ENCODE measurements around the gene FAM83D. TPM values are rescaled to one million over a fixed set of nuclear protein-coding genes. Genes with fewer than 3 reads are reported as not detected.
"Not testable (repeated sequence)": the region's sequence is repeated elsewhere in the genome, so short reads cannot be mapped to it uniquely, and the experiment has no call there.

The FAM83D gene
- total RNA-seq, 4 donors from 2014 or later, result 0.67 to 3.4 (median 0.86) TPM

- no peak for TF ChIP-seq CTCF (IDR thresholded peaks at IDR 0.05)
- no peaks in the 10 kb centered on the region for H3K4me1 ChIP-seq
- WGBS, 2 donors, result 81 to 93% methylated on average over 2 of the region's 2 CpGs
- no peaks in the 10 kb centered on the region for H3K9me3 ChIP-seq
- H3K4me3 ChIP-seq (replicated peaks in 1 of 3), result no peak overlapping the region
- no peak for DNase-seq
- peaks cover 4 to 10% of the 10 kb centered on the region in 2 donors for H3K36me3 ChIP-seq
- no peak overlapping the region for H3K27ac ChIP-seq
- no peaks in the 10 kb centered on the region for H3K27me3 ChIP-seq
- intact Hi-C loops (cut with DNase I), result no loop called here
These were observed 60.4 kb downstream of the FAM83D start for GRCh38 chr20:38986663-38987062.

GRCh38 chr20:38987777-38988176 lies 61.6 kb downstream of the FAM83D start:
- no peak overlapping the region for H3K27ac ChIP-seq
- TF ChIP-seq CTCF (IDR thresholded peaks at IDR 0.05), result no peak
- no peak for TF ChIP-seq POLR2A (IDR thresholded peaks at IDR 0.05)
- no peak overlapping the region for H3K4me3 ChIP-seq (replicated peaks in 1 of 3)
- 75 to 80% methylated on average over 4 of the region's 4 CpGs for WGBS, 2 donors
- no peak for DNase-seq
- intact Hi-C loops (cut with DNase I), result no loop called here
- no peaks in the 10 kb centered on the region for H3K4me1 ChIP-seq
- H3K36me3 ChIP-seq, result peaks cover 4 to 10% of the 10 kb centered on the region in 2 donors
- H3K27me3 ChIP-seq, result no peaks in the 10 kb centered on the region
- H3K9me3 ChIP-seq, result no peaks in the 10 kb centered on the region

- intact Hi-C loops (cut with DNase I), result no loop called here
- H3K36me3 ChIP-seq, result peaks cover 7 to 10% of the 10 kb centered on the region in 2 donors
- no peaks in the 10 kb centered on the region for H3K4me1 ChIP-seq
- H3K4me3 ChIP-seq (replicated peaks in 1 of 3), result no peak overlapping the region
- no peak overlapping the region for H3K27ac ChIP-seq
- no peak for TF ChIP-seq CTCF (IDR thresholded peaks at IDR 0.05)
- TF ChIP-seq POLR2A (IDR thresholded peaks at IDR 0.05), result no peak
- no peak for DNase-seq
- no peaks in the 10 kb centered on the region for H3K27me3 ChIP-seq
- WGBS, 2 donors, result 94 to 95% methylated on average over 1 of the region's 1 CpG
- no peaks in the 10 kb centered on the region for H3K9me3 ChIP-seq
These were observed 64.5 kb downstream of the FAM83D start for GRCh38 chr20:38990728-38991127.

GRCh38 chr20:38991814-38992704 lies 65.8 kb downstream of the FAM83D start:
- H3K27me3 ChIP-seq, result no peaks in the 10 kb centered on the region
- no peak overlapping the region for H3K4me3 ChIP-seq (replicated peaks in 1 of 3)
- intact Hi-C loops (cut with DNase I), result no loop called here
- H3K9me3 ChIP-seq, result no peaks in the 10 kb centered on the region
- no peaks in the 10 kb centered on the region for H3K4me1 ChIP-seq
- H3K27ac ChIP-seq, result no peak overlapping the region
- WGBS, 2 donors, result 82 to 85% methylated on average over 5 of the region's 5 CpGs
- peaks cover 15% of the 10 kb centered on the region in 2 donors for H3K36me3 ChIP-seq
- TF ChIP-seq CTCF (IDR thresholded peaks at IDR 0.05), result no peak
- no peak for TF ChIP-seq POLR2A (IDR thresholded peaks at IDR 0.05)
- no peak for DNase-seq

- TF ChIP-seq POLR2A (IDR thresholded peaks at IDR 0.05), result no peak
- TF ChIP-seq CTCF (IDR thresholded peaks at IDR 0.05), result no peak
- Histone ChIP-seq H3K4me3 (replicated peaks in 1 of 3) (no peak overlapping the region), H3K27me3 (no peaks in the 10 kb centered on the region), H3K9me3 (no peaks in the 10 kb centered on the region), H3K36me3 (peaks cover 5 to 22% of the 10 kb centered on the region in 2 donors), H3K27ac (no peak overlapping the region), H3K4me1 (no peaks in the 10 kb centered on the region)
- WGBS, 2 donors, result 86 to 95% methylated on average over 3 of the region's 3 CpGs
- DNase-seq, result no peak
- intact Hi-C loops (cut with DNase I), result no loop called here
These were observed 69.4 kb downstream of the FAM83D start for GRCh38 chr20:38995536-38996044.

GRCh38 chr20:38996866-38997265 lies 70.6 kb downstream of the FAM83D start:
- peaks cover 15 to 30% of the 10 kb centered on the region in 2 donors for H3K36me3 ChIP-seq
- DNase-seq; intact Hi-C loops (cut with DNase I); H3K4me1 ChIP-seq; H3K27me3 ChIP-seq; H3K9me3 ChIP-seq; H3K4me3 ChIP-seq (replicated peaks in 1 of 3); H3K27ac ChIP-seq: not testable (repeated sequence)
- WGBS, 2 donors, result 94 to 95% methylated on average over 1 of the region's 1 CpG

All from thyroid gland (tissue), 4 donors.